ENCODE data around the gene ERC2. TPM values are rescaled to one million over a fixed set of nuclear protein-coding genes. Genes with fewer than 3 reads are reported as not detected.
A peak's percentile ranks its signal among the peaks of the same experiment; 100 is the strongest.

The ERC2 gene
- total RNA-seq, 1 donor from 2014 or later = 1.5 TPM

GRCh38 chr3:55902221-55902900 is 565.9 kb downstream of the ERC2 start:
- peaks cover under 1% of the 10 kb centered on the region for H3K4me1 ChIP-seq
- intact Hi-C loops (cut with DNase I) = no loop called here
- no peak for TF ChIP-seq CTCF (IDR thresholded peaks at IDR 0.05)
- DNase-seq (no peak), ATAC-seq (no peak)
- no peak overlapping the region for H3K27ac ChIP-seq
- H3K27me3 ChIP-seq (ENCODE audit: low read depth) = no peaks in the 10 kb centered on the region
- no peaks in the 10 kb centered on the region for H3K36me3 ChIP-seq
- H3K9me3 ChIP-seq = no peaks in the 10 kb centered on the region
- no peak overlapping the region for H3K4me3 ChIP-seq

GRCh38 chr3:55899887-55900286 is 568.4 kb downstream of the ERC2 start:
- peak; percentile 21 for TF ChIP-seq CTCF (IDR thresholded peaks at IDR 0.05)
- Histone ChIP-seq H3K36me3 (no peaks in the 10 kb centered on the region), H3K4me3 (no peak overlapping the region), H3K27ac (no peak overlapping the region), H3K4me1 (peaks cover 6% of the 10 kb centered on the region), H3K9me3 (no peaks in the 10 kb centered on the region), H3K27me3 (ENCODE audit: low read depth) (no peaks in the 10 kb centered on the region)
- ATAC-seq = peak in 1 of 2 donors; percentile 34
- DNase-seq = no peak
- intact Hi-C loops (cut with DNase I) = no loop called here

GRCh38 chr3:55897573-55898224 is 570.6 kb downstream of the ERC2 start:
- Histone ChIP-seq H3K27me3 (ENCODE audit: low read depth) (no peaks in the 10 kb centered on the region), H3K4me3 (no peak overlapping the region), H3K9me3 (no peaks in the 10 kb centered on the region), H3K27ac (no peak overlapping the region), H3K4me1 (peaks cover 6% of the 10 kb centered on the region), H3K36me3 (no peaks in the 10 kb centered on the region)
- no peak for DNase-seq
- intact Hi-C loops (cut with DNase I) = no loop called here
- TF ChIP-seq CTCF (IDR thresholded peaks at IDR 0.05) = peak; percentile 37
- ATAC-seq = peak; percentile 55 to 82

- no peak for TF ChIP-seq CTCF (IDR thresholded peaks at IDR 0.05)
- intact Hi-C loops (cut with DNase I) = no loop called here
- no peaks in the 10 kb centered on the region for H3K9me3 ChIP-seq
- no peak for DNase-seq
- H3K4me3 ChIP-seq = no peak overlapping the region
- no peak overlapping the region for H3K27ac ChIP-seq
- peaks cover 6% of the 10 kb centered on the region for H3K4me1 ChIP-seq
- no peaks in the 10 kb centered on the region for H3K36me3 ChIP-seq
- H3K27me3 ChIP-seq (ENCODE audit: low read depth) = no peaks in the 10 kb centered on the region
- ATAC-seq = no peak
Observed at GRCh38 chr3:55895897-55896566, 572.2 kb downstream of the ERC2 start.

GRCh38 chr3:55894605-55895004 is 573.7 kb downstream of the ERC2 start:
- H3K36me3 ChIP-seq = no peaks in the 10 kb centered on the region
- TF ChIP-seq CTCF (IDR thresholded peaks at IDR 0.05) = no peak
- ATAC-seq = peak; percentile 75 to 80
- H3K27me3 ChIP-seq (ENCODE audit: low read depth) = no peaks in the 10 kb centered on the region
- no peak overlapping the region for H3K4me3 ChIP-seq
- no peak overlapping the region for H3K27ac ChIP-seq
- intact Hi-C loops (cut with DNase I) = no loop called here
- no peak for DNase-seq
- peaks cover 6% of the 10 kb centered on the region for H3K4me1 ChIP-seq
- H3K9me3 ChIP-seq = no peaks in the 10 kb centered on the region

All from lower lobe of right lung (tissue), 2 donors.